Liver (tissue), 9 donors: ENCODE data around the gene PIEZO2. TPM values are rescaled to one million over a fixed set of nuclear protein-coding genes. Genes with fewer than 3 reads are reported as not detected.

Experiments
- DNase-seq: peaks from one replicate; pipeline ENCODE4 v3.0.0-alpha.2; 2017; ENCODE audit warnings: low spot score
- H3K27ac ChIP-seq, 2 donors: one replicate each; pipeline ENCODE4 v1.7.0; 2013; ENCODE audit warnings: inconsistent platforms in 2 of 2, low read length in 2 of 2, control low read depth in 1 of 2, low read depth in 1 of 2, mild to moderate bottlenecking in 1 of 2
- H3K27me3 ChIP-seq, 4 donors: one replicate each; pipeline versions ENCODE4 v1.6.1 to v1.7.0; 2013; ENCODE audit warnings: low read length in 3 of 4, inconsistent platforms in 1 of 4, mild to moderate bottlenecking in 1 of 4, moderate library complexity in 1 of 4; ENCODE audit not compliant: control insufficient read depth in 4 of 4, insufficient read depth in 4 of 4
- H3K36me3 ChIP-seq, 4 donors: one replicate each; pipeline versions ENCODE4 v1.6.1 to v1.7.0; 2013; ENCODE audit warnings: low read length in 3 of 4, mild to moderate bottlenecking in 3 of 4, low read depth in 1 of 4, moderate library complexity in 1 of 4; ENCODE audit not compliant: control insufficient read depth in 4 of 4, insufficient read depth in 3 of 4
- H3K4me1 ChIP-seq, 4 donors: one replicate each; pipeline versions ENCODE4 v1.6.1 to v1.7.0; 2013; ENCODE audit warnings: low read length in 3 of 4, mild to moderate bottlenecking in 3 of 4, moderate library complexity in 1 of 4; ENCODE audit not compliant: control insufficient read depth in 4 of 4, insufficient read depth in 4 of 4
- H3K4me3 ChIP-seq, 3 donors: one replicate each; pipeline versions ENCODE4 v1.6.1 to v1.7.0; 2013; ENCODE audit warnings: low read length in 3 of 3, control low read depth in 1 of 3, low read depth in 1 of 3, mild to moderate bottlenecking in 1 of 3
- H3K9ac ChIP-seq, 2 donors: one replicate each; pipeline ENCODE4 v1.7.0; 2013; ENCODE audit warnings: low read length in 2 of 2, mild to moderate bottlenecking in 2 of 2, moderate library complexity in 2 of 2, control low read depth in 1 of 2, low read depth in 1 of 2
- H3K9me3 ChIP-seq, 4 donors: one replicate each; pipeline versions ENCODE4 v1.6.1 to v1.7.0; 2013; ENCODE audit warnings: low read length in 3 of 4; ENCODE audit not compliant: control insufficient read depth in 4 of 4
- ATF3 ChIP-seq: IDR thresholded peaks from 2 replicates; pipeline ENCODE4 v1.6.1; 2016; ENCODE audit warnings: antibody characterized with exemption
- CTCF ChIP-seq: fragments of 150-350 bp; IDR thresholded peaks from 2 replicates; pipeline ENCODE4 v1.5.1; 2017; ENCODE audit warnings: improper control_type of control experiment, low read depth, low read length; ENCODE audit not compliant: missing input control
- HNF4A ChIP-seq, 2 donors: conservative IDR thresholded peaks; 2 replicates each; pipeline ENCODE4 v1.6.1; 2016; ENCODE audit warnings: antibody characterized with exemption in 2 of 2, mild to moderate bottlenecking in 2 of 2
- HNF4G ChIP-seq: IDR thresholded peaks from 2 replicates; pipeline ENCODE4 v1.6.1; 2016; ENCODE audit warnings: antibody characterized with exemption
- JUND ChIP-seq, 2 donors: IDR thresholded peaks; 2 replicates each; pipeline ENCODE4 v1.6.1; 2016; ENCODE audit warnings: antibody characterized with exemption in 2 of 2
- MAX ChIP-seq: IDR thresholded peaks from 2 replicates; pipeline ENCODE4 v1.6.1; 2016; ENCODE audit warnings: antibody characterized with exemption
- NR2F2 ChIP-seq: IDR thresholded peaks from 2 replicates; pipeline ENCODE4 v1.6.1; 2016; ENCODE audit warnings: antibody characterized with exemption
- REST ChIP-seq: IDR thresholded peaks from 2 replicates; pipeline ENCODE4 v1.6.1; 2016; ENCODE audit warnings: antibody characterized with exemption, mild to moderate bottlenecking
- RXRA ChIP-seq, 2 donors: IDR thresholded peaks; 2 replicates each; pipeline ENCODE4 v1.6.1; 2017 to 2018; ENCODE audit warnings: antibody characterized with exemption in 2 of 2, mild to moderate bottlenecking in 1 of 2
- SP1 ChIP-seq: IDR thresholded peaks from 2 replicates; pipeline ENCODE4 v1.6.1; 2018; ENCODE audit warnings: antibody characterized with exemption, mild to moderate bottlenecking
- TAF1 ChIP-seq: conservative IDR thresholded peaks from 2 replicates; pipeline ENCODE4 v1.6.1; 2016; ENCODE audit warnings: antibody characterized with exemption, mild to moderate bottlenecking
- YY1 ChIP-seq: IDR thresholded peaks from 2 replicates; pipeline ENCODE4 v1.6.1; 2016; ENCODE audit warnings: antibody characterized with exemption, mild to moderate bottlenecking
- ZBTB33 ChIP-seq: IDR thresholded peaks from 2 replicates; pipeline ENCODE4 v1.6.1; 2016; ENCODE audit warnings: antibody characterized with exemption
- WGBS: extraction: QIAGEN DNeasy Blood & Tissue Kit; methylation state at CpG from one replicate; pipeline ENCODE4 v1.1.7; 2013; 5-methylcytosine and 5-hydroxymethylcytosine counted together
- polyA plus RNA-seq, 2 donors: library from polyadenylated mRNA; stranded (reverse) in 1 of 2; unstranded in 1 of 2; fragments of 200-250 nt in 1 of 2; fragments of >200 nt in 1 of 2; fragmentation: Nextera tagmentation in 1 of 2; extraction: Ambion mirVana in 1 of 2; gene quantifications; one replicate each; pipeline versions ENCODE4 v1.2.1 to v1.2.3, GENCODE V29; 2013 to 2015
- total RNA-seq, 2 donors: library from RNA; depleted of rRNA; stranded (reverse); fragments of >200 nt; gene quantifications; one replicate each; pipeline ENCODE4 v1.2.3, GENCODE V29; 2014
- donor health status: healthy.
- donor health status: healthy.
- donor health status: healthy.
- donor health status: healthy.
- donor health status: healthy.

The PIEZO2 gene
- total and polyA plus RNA-seq, 4 donors = 1.1 to 12.3 (median 4.8) TPM

- no peaks in the 10 kb centered on the region for H3K9me3 ChIP-seq
- H3K4me1 ChIP-seq = no peaks in the 10 kb centered on the region
- TF ChIP-seq SP1 = no peak
- no peak for TF ChIP-seq RXRA (IDR thresholded peaks at IDR 0.05)
- TF ChIP-seq HNF4A (conservative IDR thresholded peaks at IDR 0.05) = no peak
- no peak for TF ChIP-seq CTCF
- no peak for TF ChIP-seq TAF1
- no peak for TF ChIP-seq REST
- no peak for TF ChIP-seq JUND (IDR thresholded peaks at IDR 0.05)
- no peak for TF ChIP-seq ZBTB33
- TF ChIP-seq NR2F2 = no peak
- TF ChIP-seq ATF3 = no peak
- TF ChIP-seq MAX = no peak
- no peak for TF ChIP-seq HNF4G
- no peak overlapping the region for H3K27ac ChIP-seq
- H3K4me3 ChIP-seq = no peak overlapping the region
- DNase-seq = no peak
- H3K36me3 ChIP-seq = peaks cover 0 to 16% (median 3%) of the 10 kb centered on the region in 4 donors
- H3K9ac ChIP-seq = no peak overlapping the region
- WGBS = 78% methylated on average over 7 of the region's 7 CpGs
- no peaks in the 10 kb centered on the region for H3K27me3 ChIP-seq
Observed at GRCh38 chr18:10690366-10690765, 459.0 kb downstream of the PIEZO2 start.

GRCh38 chr18:10690035-10690329 is 459.4 kb downstream of the PIEZO2 start:
- Histone ChIP-seq H3K9me3 (no peaks in the 10 kb centered on the region), H3K27me3 (no peaks in the 10 kb centered on the region), H3K36me3 (peaks cover 0 to 16% (median 3%) of the 10 kb centered on the region in 4 donors), H3K4me1 (no peaks in the 10 kb centered on the region), H3K9ac (no peak overlapping the region), H3K27ac (no peak overlapping the region), H3K4me3 (no peak overlapping the region)
- TF ChIP-seq RXRA (IDR thresholded peaks at IDR 0.05) (no peak), YY1 (no peak)
- DNase-seq = no peak
- 94% methylated on average over 4 of the region's 4 CpGs for WGBS
